SK-N-SH treated with all-trans-retinoic acid at 6 μM for 48 hours (cell line): ENCODE measurements around the gene GNA12.
A peak's percentile ranks its signal among the peaks of the same experiment; 100 is the strongest.

ENCODE experiments used
- ATAC-seq: fragments of 200-7000 bp; cut with Tn5 transposase; 3 replicates; pipeline ENCODE4 v1.9.1; 2020; ENCODE audit warnings: mild to moderate bottlenecking, moderate library complexity
- ARNTL ChIP-seq: fragments of 450-650 bp; formaldehyde crosslinking; IDR thresholded peaks from 2 replicates; pipeline ENCODE4 v1.5.0; 2020; ENCODE audit warnings: low read depth, mild to moderate bottlenecking, moderate library complexity, borderline replicate concordance
- BACH2 ChIP-seq: fragments of 250-450 bp; sonication (Bioruptor Pico); IDR thresholded peaks from 2 replicates; pipeline ENCODE4 v1.9.0; 2021; ENCODE audit warnings: mild to moderate bottlenecking, borderline replicate concordance
- CREB5 ChIP-seq: fragments of 250-450 bp; sonication (Bioruptor Pico); IDR thresholded peaks from 2 replicates; pipeline ENCODE4 v1.5.1; 2020; ENCODE audit warnings: low read depth, mild to moderate bottlenecking, moderate library complexity
- CSDC2 ChIP-seq: fragments of 250-450 bp; sonication (Bioruptor Pico); IDR thresholded peaks from 2 replicates; pipeline ENCODE4 v1.5.0; 2020; ENCODE audit warnings: mild to moderate bottlenecking, moderate library complexity
- CSRNP3 ChIP-seq: fragments of 250-450 bp; sonication (Bioruptor Pico); IDR thresholded peaks from 2 replicates; pipeline ENCODE4 v1.5.1; 2021; ENCODE audit warnings: mild to moderate bottlenecking, moderate library complexity
- ESRRG ChIP-seq: fragments of 250-450 bp; sonication (Bioruptor Pico); IDR thresholded peaks from 2 replicates; pipeline ENCODE4 v1.6.1; 2021; ENCODE audit warnings: mild to moderate bottlenecking
- GLIS3 ChIP-seq: fragments of 250-450 bp; sonication (Bioruptor Pico); IDR thresholded peaks from 2 replicates; pipeline ENCODE4 v1.5.0; 2020; ENCODE audit warnings: mild to moderate bottlenecking, moderate library complexity
- ISL1 ChIP-seq: fragments of 250-450 bp; sonication (Bioruptor Pico); IDR thresholded peaks from 2 replicates; pipeline ENCODE4 v2.1.2; 2022; ENCODE audit warnings: mild to moderate bottlenecking, moderate library complexity
- OSR1 ChIP-seq: fragments of 250-450 bp; sonication (Bioruptor Pico); IDR thresholded peaks from 2 replicates; pipeline ENCODE4 v1.8.0; 2022; ENCODE audit warnings: moderate library complexity, mild to moderate bottlenecking, inconsistent platforms
- POU6F1 ChIP-seq: fragments of 250-450 bp; sonication (Bioruptor Pico); IDR thresholded peaks from 2 replicates; pipeline ENCODE4 v1.8.0; 2021; ENCODE audit warnings: low read depth, mild to moderate bottlenecking, moderate library complexity, borderline replicate concordance
- PPARA ChIP-seq: fragments of 250-450 bp; sonication (Bioruptor Pico); IDR thresholded peaks from 2 replicates; pipeline ENCODE4 v1.5.0; 2020; ENCODE audit warnings: mild to moderate bottlenecking, borderline replicate concordance
- RARB ChIP-seq: fragments of 250-450 bp; sonication (Bioruptor Pico); IDR thresholded peaks from 2 replicates; pipeline ENCODE4 v1.8.0; 2021; ENCODE audit warnings: mild to moderate bottlenecking, moderate library complexity
- SNAI2 ChIP-seq: fragments of 250-450 bp; sonication (Bioruptor Pico); IDR thresholded peaks from 2 replicates; pipeline ENCODE4 v1.5.0; 2020; ENCODE audit warnings: mild to moderate bottlenecking, moderate library complexity
- TCF4 ChIP-seq: fragments of 250-450 bp; sonication (Bioruptor Pico); IDR thresholded peaks from 2 replicates; pipeline ENCODE4 v1.8.0; 2021; ENCODE audit warnings: mild to moderate bottlenecking, moderate library complexity, borderline replicate concordance
- TOX ChIP-seq: fragments of 250-450 bp; sonication (Bioruptor Pico); IDR thresholded peaks from 2 replicates; pipeline ENCODE4 v1.8.0; 2021; ENCODE audit warnings: mild to moderate bottlenecking, moderate library complexity, borderline replicate concordance
- ZC3H10 ChIP-seq: fragments of 250-450 bp; sonication (Bioruptor Pico); IDR thresholded peaks from 2 replicates; pipeline ENCODE4 v1.5.1; 2021; ENCODE audit warnings: mild to moderate bottlenecking, moderate library complexity
- ZFP3 ChIP-seq: fragments of 250-450 bp; sonication (Bioruptor Pico); IDR thresholded peaks from 2 replicates; pipeline ENCODE4 v1.5.0; 2020; ENCODE audit warnings: mild to moderate bottlenecking, moderate library complexity
- ZFP30 ChIP-seq: fragments of 450-650 bp; formaldehyde crosslinking; IDR thresholded peaks from 2 replicates; pipeline ENCODE4 v1.5.0; 2022; ENCODE audit warnings: mild to moderate bottlenecking, moderate library complexity
- ZNF565 ChIP-seq: fragments of 450-650 bp; formaldehyde crosslinking; conservative IDR thresholded peaks from 2 replicates; pipeline ENCODE4 v1.5.0; 2020; ENCODE audit warnings: low read depth, mild to moderate bottlenecking, moderate library complexity
- ZNF70 ChIP-seq: fragments of 450-650 bp; formaldehyde crosslinking; IDR thresholded peaks from 2 replicates; pipeline ENCODE4 v1.5.0; 2020; ENCODE audit warnings: mild to moderate bottlenecking, moderate library complexity
- ZNF8 ChIP-seq: fragments of 450-650 bp; formaldehyde crosslinking; IDR thresholded peaks from 2 replicates; pipeline ENCODE4 v1.5.0; 2020; ENCODE audit warnings: mild to moderate bottlenecking, moderate library complexity

The GNA12 gene

GRCh38 chr7:2886900-2887299 lies 42.8 kb upstream of the GNA12 start:
- ATAC-seq: peak; percentile 94

GRCh38 chr7:2886391-2886790 lies 42.3 kb upstream of the GNA12 start:
- no peak for TF ChIP-seq TCF4 (CRISPR knock-in tag)
- TF ChIP-seq ZNF8 (CRISPR knock-in tag): no peak
- no peak for TF ChIP-seq GLIS3 (CRISPR knock-in tag)
- TF ChIP-seq CSRNP3 (CRISPR knock-in tag): no peak
- TF ChIP-seq ZFP3 (CRISPR knock-in tag): no peak
- no peak for TF ChIP-seq ISL1 (CRISPR knock-in tag)
- no peak for TF ChIP-seq ZFP30
- TF ChIP-seq SNAI2 (CRISPR knock-in tag): no peak
- TF ChIP-seq OSR1 (CRISPR knock-in tag): no peak
- no peak for TF ChIP-seq ZNF70 (CRISPR knock-in tag)
- no peak for TF ChIP-seq POU6F1 (CRISPR knock-in tag)
- no peak for ATAC-seq

More at GRCh38 chr7:2886900-2887299, 42.8 kb upstream of the GNA12 start:
- TF ChIP-seq CREB5 (CRISPR knock-in tag): no peak
- 0 out of 2 replicates have a peak, but pooled peaks have one; percentile 56 for TF ChIP-seq ARNTL (CRISPR knock-in tag)

- TF ChIP-seq PPARA (CRISPR knock-in tag): no peak
- no peak for TF ChIP-seq TOX
- no peak for TF ChIP-seq ZNF70 (CRISPR knock-in tag)
- no peak for TF ChIP-seq ZC3H10 (CRISPR knock-in tag)
- no peak for TF ChIP-seq ZNF565 (CRISPR knock-in tag)
- no peak for TF ChIP-seq OSR1 (CRISPR knock-in tag)
- no peak for TF ChIP-seq RARB (CRISPR knock-in tag)
- TF ChIP-seq GLIS3 (CRISPR knock-in tag): no peak
- TF ChIP-seq ESRRG (CRISPR knock-in tag): no peak
- TF ChIP-seq POU6F1 (CRISPR knock-in tag): no peak
- TF ChIP-seq BACH2 (CRISPR knock-in tag): no peak
These were observed 40.1 kb upstream of the GNA12 start for GRCh38 chr7:2884161-2884560.

GRCh38 chr7:2883101-2883500 lies 39.0 kb upstream of the GNA12 start:
- no peak for ATAC-seq
- no peak for TF ChIP-seq CSRNP3 (CRISPR knock-in tag)
- no peak for TF ChIP-seq ZFP3 (CRISPR knock-in tag)
- TF ChIP-seq ZC3H10 (CRISPR knock-in tag): no peak
- no peak for TF ChIP-seq ISL1 (CRISPR knock-in tag)
- no peak for TF ChIP-seq RARB (CRISPR knock-in tag)
- TF ChIP-seq ZNF8 (CRISPR knock-in tag): no peak
- no peak for TF ChIP-seq CSDC2 (CRISPR knock-in tag)
- TF ChIP-seq TOX: no peak
- TF ChIP-seq PPARA (CRISPR knock-in tag): no peak
- no peak for TF ChIP-seq TCF4 (CRISPR knock-in tag)
- no peak for TF ChIP-seq POU6F1 (CRISPR knock-in tag)
- TF ChIP-seq ARNTL (CRISPR knock-in tag): no peak
- TF ChIP-seq ZNF70 (CRISPR knock-in tag): no peak
- TF ChIP-seq ESRRG (CRISPR knock-in tag): no peak
- TF ChIP-seq GLIS3 (CRISPR knock-in tag): no peak

More at GRCh38 chr7:2884161-2884560, 40.1 kb upstream of the GNA12 start:
- no peak for ATAC-seq
